ENCODE measurements around the gene SASH3.
"Not testable (repeated sequence)": the region's sequence is repeated elsewhere in the genome, so short reads cannot be mapped to it uniquely, and the experiment has no call there.

The SASH3 gene

DNA sequence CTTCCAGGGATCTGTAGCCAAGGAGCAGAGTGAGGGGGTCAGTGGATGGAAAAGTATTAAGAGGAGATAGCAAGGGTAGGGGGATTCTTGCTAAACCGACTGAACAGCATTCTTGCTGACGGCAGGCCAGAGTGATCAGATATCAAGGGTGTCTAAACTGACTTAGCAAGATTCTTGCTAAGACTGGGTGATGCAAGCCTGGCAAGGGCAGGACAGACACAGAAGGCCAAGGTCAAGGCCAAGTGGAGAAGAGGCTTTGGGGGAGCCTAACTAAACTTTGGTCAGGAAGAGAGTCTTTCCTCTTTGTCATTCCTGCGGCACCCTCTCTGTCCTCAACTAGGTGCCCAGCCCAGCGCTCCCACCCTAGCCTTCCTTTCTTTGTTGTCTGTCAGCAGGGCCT is 40.2 kb upstream of the SASH3 start:
- CTCF ChIA-PET = interaction anchor here (1.4 kb wide), 1 partner anchor 16 kb away, joined by 3 read pairs; no protein-coding TSS in a partner anchor
- POLR2A ChIA-PET = no interaction called here
- WGBS (ENCODE audit: insufficient coverage) = 75% methylated on average over 3 of the region's 4 CpGs
- Histone ChIP-seq H3K4me3 (ENCODE audit: control insufficient read depth in 1 of 7, extremely low read depth in 1 of 7, insufficient read depth in 4 of 7, low read depth in 2 of 7, low read length in 6 of 7) (no peak overlapping the region), H3K9me3 (ENCODE audit: control extremely low read depth in 1 of 5, control insufficient read depth in 4 of 5, insufficient read depth in 2 of 5, low read depth in 1 of 5, low read length in 4 of 5) (no peaks in the 10 kb centered on the region), H3K36me3 (ENCODE audit: control insufficient read depth in 4 of 4, insufficient read depth in 4 of 4, low read length in 3 of 4) (no peaks in the 10 kb centered on the region), H3K4me1 (ENCODE audit: control extremely low read depth in 1 of 4, control insufficient read depth in 4 of 4, insufficient read depth in 4 of 4, low read length in 3 of 4) (peaks cover 5 to 53% (median 14%) of the 10 kb centered on the region in 4 experiments), H3K27me3 (replicated peaks in 2 of 5; ENCODE audit: control insufficient read depth in 4 of 5, insufficient read depth in 5 of 5, low read length in 4 of 5) (no peaks in the 10 kb centered on the region), H3K27ac (ENCODE audit: insufficient read depth in 1 of 2, low read depth in 1 of 2, low read length in 2 of 2, poor library complexity in 1 of 2, severe bottlenecking in 2 of 2) (no peak overlapping the region)
- no peak for DNase-seq

DNA sequence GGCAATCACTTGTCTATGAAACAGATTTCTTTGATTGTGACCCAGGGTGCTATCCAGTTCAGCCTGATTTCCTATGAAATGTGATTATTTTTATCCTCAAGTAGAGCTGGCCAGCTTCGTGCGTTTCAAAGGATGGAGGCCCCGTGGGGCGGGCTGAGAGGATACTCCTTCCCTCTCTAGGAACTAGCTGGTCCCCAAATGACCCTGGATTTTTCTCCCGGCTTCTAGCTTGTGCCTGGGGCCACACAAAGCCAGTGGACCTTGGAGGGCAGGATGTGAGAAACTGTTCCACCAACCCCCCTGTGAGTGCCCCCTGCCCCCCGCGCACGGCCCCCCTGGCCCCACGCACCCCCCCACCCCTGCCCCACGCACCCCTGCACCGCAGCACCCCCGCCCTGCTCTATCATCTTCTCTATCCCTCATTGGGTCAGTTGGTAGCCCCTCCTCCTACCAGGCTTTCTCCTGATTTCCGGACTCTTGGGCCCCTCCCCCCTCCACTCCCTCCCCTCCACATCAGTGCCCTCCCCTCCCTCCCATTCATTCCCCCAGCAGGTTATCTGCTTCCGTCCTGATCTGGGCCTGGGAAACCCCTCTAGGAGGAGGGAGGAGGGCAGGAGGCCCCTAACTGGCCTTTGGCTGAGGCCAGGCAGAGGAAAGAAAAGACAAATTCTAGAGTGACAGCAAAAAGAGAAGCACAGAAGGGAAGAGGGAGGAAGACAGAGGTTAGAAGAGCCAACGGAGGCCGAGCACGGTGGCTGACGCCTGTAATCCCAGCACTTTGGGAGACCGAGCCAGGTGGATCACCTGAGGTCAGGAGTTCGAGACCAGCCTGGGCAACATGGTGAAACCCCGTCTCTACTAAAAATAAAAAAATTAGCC is 37.6 kb upstream of the SASH3 start:
- 38% methylated on average over 12 of the region's 21 CpGs for WGBS (ENCODE audit: insufficient coverage)
- CTCF ChIA-PET = interaction anchor here (1.0 to 1.3 kb wide), 2 partner anchors 47 to 92 kb away, joined by 3 read pairs; no protein-coding TSS in a partner anchor
- DNase-seq = peak; percentile 56 to 84 (median 81)
- H3K4me3 ChIP-seq (ENCODE audit: control insufficient read depth in 1 of 7, extremely low read depth in 1 of 7, insufficient read depth in 4 of 7, low read depth in 2 of 7, low read length in 6 of 7) = no peak overlapping the region
- H3K36me3 ChIP-seq (ENCODE audit: control insufficient read depth in 4 of 4, insufficient read depth in 4 of 4, low read length in 3 of 4) = no peaks in the 10 kb centered on the region
- no peaks in the 10 kb centered on the region for H3K9me3 ChIP-seq (ENCODE audit: control extremely low read depth in 1 of 5, control insufficient read depth in 4 of 5, insufficient read depth in 2 of 5, low read depth in 1 of 5, low read length in 4 of 5)
- no peak overlapping the region for H3K27ac ChIP-seq (ENCODE audit: insufficient read depth in 1 of 2, low read depth in 1 of 2, low read length in 2 of 2, poor library complexity in 1 of 2, severe bottlenecking in 2 of 2)
- POLR2A ChIA-PET = no interaction called here
- H3K27me3 ChIP-seq (replicated peaks in 2 of 5; ENCODE audit: control insufficient read depth in 4 of 5, insufficient read depth in 5 of 5, low read length in 4 of 5) = no peaks in the 10 kb centered on the region
- peaks cover 5 to 47% (median 14%) of the 10 kb centered on the region in 4 experiments for H3K4me1 ChIP-seq (ENCODE audit: control extremely low read depth in 1 of 4, control insufficient read depth in 4 of 4, insufficient read depth in 4 of 4, low read length in 3 of 4)

GRCh38 chrX:129742759-129743152 is 37.0 kb upstream of the SASH3 start:
- CTCF ChIA-PET = interaction anchor here (1.0 to 1.3 kb wide), 2 partner anchors 46 to 92 kb away, joined by 3 read pairs; no protein-coding TSS in a partner anchor
- H3K27me3 ChIP-seq (replicated peaks in 2 of 5; ENCODE audit: control insufficient read depth in 4 of 5, insufficient read depth in 5 of 5, low read length in 4 of 5); H3K4me3 ChIP-seq (ENCODE audit: control insufficient read depth in 1 of 7, extremely low read depth in 1 of 7, insufficient read depth in 4 of 7, low read depth in 2 of 7, low read length in 6 of 7); H3K36me3 ChIP-seq (ENCODE audit: control insufficient read depth in 4 of 4, insufficient read depth in 4 of 4, low read length in 3 of 4); POLR2A ChIA-PET; H3K9me3 ChIP-seq (ENCODE audit: control extremely low read depth in 1 of 5, control insufficient read depth in 4 of 5, insufficient read depth in 2 of 5, low read depth in 1 of 5, low read length in 4 of 5): not testable (repeated sequence)
- peaks cover 5 to 42% (median 14%) of the 10 kb centered on the region in 4 experiments for H3K4me1 ChIP-seq (ENCODE audit: control extremely low read depth in 1 of 4, control insufficient read depth in 4 of 4, insufficient read depth in 4 of 4, low read length in 3 of 4)
- peak in 2 of 3 donors; percentile 36 to 48 for DNase-seq
- peak overlapping the region in 1 of 2 experiments; percentile 25 for H3K27ac ChIP-seq (ENCODE audit: insufficient read depth in 1 of 2, low read depth in 1 of 2, low read length in 2 of 2, poor library complexity in 1 of 2, severe bottlenecking in 2 of 2)
- WGBS (ENCODE audit: insufficient coverage) = 71% methylated on average over 4 of the region's 6 CpGs

DNA sequence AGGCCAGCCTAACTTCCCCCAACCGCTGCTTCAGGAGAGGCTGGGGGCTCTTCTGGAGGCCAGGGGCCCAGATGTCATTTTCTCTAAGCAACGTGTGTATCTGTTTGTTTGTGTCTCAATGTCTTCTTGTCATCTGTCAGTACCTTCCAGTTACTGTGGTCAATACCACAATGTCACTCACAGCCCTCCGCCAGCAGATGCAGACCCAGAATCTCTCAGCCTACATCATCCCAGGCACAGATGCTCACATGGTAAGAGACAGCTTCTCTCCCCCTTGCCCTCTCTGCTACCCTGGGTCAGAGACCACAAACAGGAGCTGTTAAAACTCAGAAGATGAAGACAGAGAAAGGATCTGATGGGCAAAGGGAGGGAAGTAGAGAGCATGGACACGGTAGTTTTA is 35.9 kb upstream of the SASH3 start:
- Histone ChIP-seq H3K4me1 (ENCODE audit: control extremely low read depth in 1 of 4, control insufficient read depth in 4 of 4, insufficient read depth in 4 of 4, low read length in 3 of 4) (peaks cover 6 to 37% (median 14%) of the 10 kb centered on the region in 4 experiments), H3K9me3 (ENCODE audit: control extremely low read depth in 1 of 5, control insufficient read depth in 4 of 5, insufficient read depth in 2 of 5, low read depth in 1 of 5, low read length in 4 of 5) (no peaks in the 10 kb centered on the region), H3K27me3 (replicated peaks in 2 of 5; ENCODE audit: control insufficient read depth in 4 of 5, insufficient read depth in 5 of 5, low read length in 4 of 5) (no peaks in the 10 kb centered on the region), H3K36me3 (ENCODE audit: control insufficient read depth in 4 of 4, insufficient read depth in 4 of 4, low read length in 3 of 4) (no peaks in the 10 kb centered on the region), H3K27ac (ENCODE audit: insufficient read depth in 1 of 2, low read depth in 1 of 2, low read length in 2 of 2, poor library complexity in 1 of 2, severe bottlenecking in 2 of 2) (no peak overlapping the region), H3K4me3 (ENCODE audit: control insufficient read depth in 1 of 7, extremely low read depth in 1 of 7, insufficient read depth in 4 of 7, low read depth in 2 of 7, low read length in 6 of 7) (no peak overlapping the region)
- ChIA-PET CTCF (interaction anchor here (0.6 to 4.6 kb wide), 6 partner anchors 9 to 55 kb away, joined by 3 to 27 read pairs (median 3); no protein-coding TSS in a partner anchor), POLR2A (no interaction called here)
- WGBS (ENCODE audit: insufficient coverage) = 67% methylated on average over 3 of the region's 4 CpGs
- peak in 2 of 3 donors; percentile 87 to 88 for DNase-seq

- Histone ChIP-seq H3K27ac (ENCODE audit: insufficient read depth in 1 of 2, low read depth in 1 of 2, low read length in 2 of 2, poor library complexity in 1 of 2, severe bottlenecking in 2 of 2) (no peak overlapping the region), H3K27me3 (replicated peaks in 2 of 5; ENCODE audit: control insufficient read depth in 4 of 5, insufficient read depth in 5 of 5, low read length in 4 of 5) (no peaks in the 10 kb centered on the region), H3K36me3 (ENCODE audit: control insufficient read depth in 4 of 4, insufficient read depth in 4 of 4, low read length in 3 of 4) (no peaks in the 10 kb centered on the region), H3K9me3 (ENCODE audit: control extremely low read depth in 1 of 5, control insufficient read depth in 4 of 5, insufficient read depth in 2 of 5, low read depth in 1 of 5, low read length in 4 of 5) (no peaks in the 10 kb centered on the region), H3K4me1 (ENCODE audit: control extremely low read depth in 1 of 4, control insufficient read depth in 4 of 4, insufficient read depth in 4 of 4, low read length in 3 of 4) (peaks cover 6 to 28% (median 14%) of the 10 kb centered on the region in 4 experiments), H3K4me3 (ENCODE audit: control insufficient read depth in 1 of 7, extremely low read depth in 1 of 7, insufficient read depth in 4 of 7, low read depth in 2 of 7, low read length in 6 of 7) (no peak overlapping the region)
- POLR2A ChIA-PET = no interaction called here
- WGBS (ENCODE audit: insufficient coverage) = 74% methylated on average over 9 of the region's 10 CpGs
- DNase-seq = no peak
- CTCF ChIA-PET = interaction anchor here (1.0 to 4.6 kb wide), 4 partner anchors 10 to 22 kb away, joined by 3 to 27 read pairs (median 4); no protein-coding TSS in a partner anchor
Observed at GRCh38 chrX:129744861-129745321, 34.9 kb upstream of the SASH3 start.

GRCh38 chrX:129746557-129747470 is 32.9 kb upstream of the SASH3 start:
- Histone ChIP-seq H3K4me3 (ENCODE audit: control insufficient read depth in 1 of 7, extremely low read depth in 1 of 7, insufficient read depth in 4 of 7, low read depth in 2 of 7, low read length in 6 of 7) (no peak overlapping the region), H3K9me3 (ENCODE audit: control extremely low read depth in 1 of 5, control insufficient read depth in 4 of 5, insufficient read depth in 2 of 5, low read depth in 1 of 5, low read length in 4 of 5) (no peaks in the 10 kb centered on the region), H3K4me1 (ENCODE audit: control extremely low read depth in 1 of 4, control insufficient read depth in 4 of 4, insufficient read depth in 4 of 4, low read length in 3 of 4) (peaks cover 6 to 22% (median 14%) of the 10 kb centered on the region in 4 experiments), H3K27me3 (replicated peaks in 2 of 5; ENCODE audit: control insufficient read depth in 4 of 5, insufficient read depth in 5 of 5, low read length in 4 of 5) (no peaks in the 10 kb centered on the region), H3K27ac (ENCODE audit: insufficient read depth in 1 of 2, low read depth in 1 of 2, low read length in 2 of 2, poor library complexity in 1 of 2, severe bottlenecking in 2 of 2) (no peak overlapping the region), H3K36me3 (ENCODE audit: control insufficient read depth in 4 of 4, insufficient read depth in 4 of 4, low read length in 3 of 4) (no peaks in the 10 kb centered on the region)
- CTCF ChIA-PET = interaction anchor here (0.7 to 4.6 kb wide), 3 partner anchors 8 to 21 kb away, joined by 3 to 27 read pairs (median 4); no protein-coding TSS in a partner anchor
- no peak for DNase-seq
- POLR2A ChIA-PET = no interaction called here
- WGBS (ENCODE audit: insufficient coverage) = 82% methylated on average over 6 of the region's 7 CpGs

All from common myeloid progenitor, CD34-positive (primary cell).